ENCODE measurements around the gene SCAI. TPM values are rescaled to one million over a fixed set of nuclear protein-coding genes. Genes with fewer than 3 reads are reported as not detected.
"Not testable (repeated sequence)": the region's sequence is repeated elsewhere in the genome, so short reads cannot be mapped to it uniquely, and the experiment has no call there.

SCAI gene
- 10 to 100 TPM in 1 of 2 donors, 1 to 10 TPM in 1; 5.4 to 13.0 TPM for total RNA-seq

GRCh38 chr9:125143377-125144090 lies at the start of gene SCAI:
TSS of gene SCAI (minus strand) at chr9:125143528. CDS start at chr9:125143437, 91 bp downstream.
- Mint-ChIP-seq H3K36me3 (no peaks in the 10 kb centered on the region), H3K9me3 (no peaks in the 10 kb centered on the region), H3K4me1 (ENCODE audit: low read depth in 2 of 2) (peaks cover 24% of the 10 kb centered on the region in 2 donors), H3K27ac (peak within 1 kb of the TSS; percentile 62 to 89), H3K27me3 (no peaks in the 10 kb centered on the region), H3K4me3 (peak within 1 kb of the TSS; percentile 99)
- peak; percentile 99 for DNase-seq (ENCODE audit: low spot score)
- ATAC-seq, result peak; percentile 100

GRCh38 chr9:125190361-125190801 lies 47.1 kb upstream of the SCAI start:
- Mint-ChIP-seq H3K27ac (peak overlapping the region; percentile 90 to 97), H3K4me1 (ENCODE audit: low read depth in 2 of 2) (peaks cover 13 to 16% of the 10 kb centered on the region in 2 donors), H3K4me3 (peak overlapping the region; percentile 98), H3K36me3 (no peaks in the 10 kb centered on the region), H3K27me3 (no peaks in the 10 kb centered on the region), H3K9me3 (no peaks in the 10 kb centered on the region)
- ATAC-seq (no peak), DNase-seq (ENCODE audit: low spot score) (no peak)

- H3K9me3 Mint-ChIP-seq, result no peaks in the 10 kb centered on the region
- H3K4me1 Mint-ChIP-seq (ENCODE audit: low read depth in 2 of 2), result peaks cover 13 to 18% of the 10 kb centered on the region in 2 donors
- H3K36me3 Mint-ChIP-seq, result no peaks in the 10 kb centered on the region
- peak within 1 kb of the TSS; percentile 90 to 97 for H3K27ac Mint-ChIP-seq
- peak within 1 kb of the TSS; percentile 98 for H3K4me3 Mint-ChIP-seq
- DNase-seq (ENCODE audit: low spot score) (peak; percentile 96), ATAC-seq (peak; percentile 99)
- H3K27me3 Mint-ChIP-seq, result no peaks in the 10 kb centered on the region
Measured at GRCh38 chr9:125189361-125190289, 46.3 kb upstream of the SCAI start, which contains the start of gene PPP6C. TSS of gene PPP6C (minus strand) at chr9:125189803. CDS start at chr9:125189718, 85 bp downstream.

GRCh38 chr9:125189011-125189360 lies 45.7 kb upstream of the SCAI start:
- peaks cover 13 to 18% of the 10 kb centered on the region in 2 donors for H3K4me1 Mint-ChIP-seq (ENCODE audit: low read depth in 2 of 2)
- peak; percentile 68 for DNase-seq (ENCODE audit: low spot score)
- peak; percentile 20 to 63 for ATAC-seq
- H3K27ac Mint-ChIP-seq, result peak overlapping the region; percentile 90 to 97
- H3K4me3 Mint-ChIP-seq, result peak overlapping the region; percentile 98
- H3K27me3 Mint-ChIP-seq, result no peaks in the 10 kb centered on the region
- no peaks in the 10 kb centered on the region for H3K36me3 Mint-ChIP-seq
- H3K9me3 Mint-ChIP-seq, result no peaks in the 10 kb centered on the region

GRCh38 chr9:125183561-125183960 lies 40.2 kb upstream of the SCAI start:
- H3K4me3 Mint-ChIP-seq, result no peak overlapping the region
- DNase-seq (ENCODE audit: low spot score), result no peak
- ATAC-seq, result no peak
- H3K9me3 Mint-ChIP-seq, result no peaks in the 10 kb centered on the region
- H3K27ac Mint-ChIP-seq, result no peak overlapping the region
- no peaks in the 10 kb centered on the region for H3K27me3 Mint-ChIP-seq
- H3K36me3 Mint-ChIP-seq, result no peaks in the 10 kb centered on the region
- H3K4me1 Mint-ChIP-seq (ENCODE audit: low read depth in 2 of 2), result peaks cover 44 to 47% of the 10 kb centered on the region in 2 donors

- DNase-seq (ENCODE audit: low spot score), result no peak
- Mint-ChIP-seq H3K4me3 (no peak overlapping the region), H3K27me3 (no peaks in the 10 kb centered on the region), H3K27ac (no peak overlapping the region), H3K9me3 (no peaks in the 10 kb centered on the region), H3K4me1 (ENCODE audit: low read depth in 2 of 2) (peaks cover 46 to 49% of the 10 kb centered on the region in 2 donors), H3K36me3 (no peaks in the 10 kb centered on the region)
- ATAC-seq, result no peak
Measured at GRCh38 chr9:125183054-125183453, 39.7 kb upstream of the SCAI start.

GRCh38 chr9:125181756-125182155 lies 38.4 kb upstream of the SCAI start:
- not testable (repeated sequence) for DNase-seq (ENCODE audit: low spot score); H3K36me3 Mint-ChIP-seq; ATAC-seq; H3K4me3 Mint-ChIP-seq; H3K9me3 Mint-ChIP-seq; H3K27me3 Mint-ChIP-seq
- Mint-ChIP-seq H3K27ac (peak overlapping the region in 1 of 2 donors; percentile 5), H3K4me1 (ENCODE audit: low read depth in 2 of 2) (peaks cover 43% of the 10 kb centered on the region in 2 donors)

GRCh38 chr9:125180876-125181275 lies 37.5 kb upstream of the SCAI start:
- Mint-ChIP-seq H3K27me3 (no peaks in the 10 kb centered on the region), H3K4me1 (ENCODE audit: low read depth in 2 of 2) (peaks cover 50 to 52% of the 10 kb centered on the region in 2 donors), H3K4me3 (no peak overlapping the region), H3K36me3 (no peaks in the 10 kb centered on the region), H3K9me3 (no peaks in the 10 kb centered on the region), H3K27ac (no peak overlapping the region)
- ATAC-seq (no peak), DNase-seq (ENCODE audit: low spot score) (no peak)

GRCh38 chr9:125179776-125180175 lies 36.4 kb upstream of the SCAI start:
- H3K4me3 Mint-ChIP-seq; H3K36me3 Mint-ChIP-seq; DNase-seq (ENCODE audit: low spot score); ATAC-seq; H3K27me3 Mint-ChIP-seq; H3K9me3 Mint-ChIP-seq: not testable (repeated sequence)
- Mint-ChIP-seq H3K27ac (peak overlapping the region in 1 of 2 donors; percentile 64), H3K4me1 (ENCODE audit: low read depth in 2 of 2) (peaks cover 50 to 55% of the 10 kb centered on the region in 2 donors)

- no peak overlapping the region for H3K4me3 Mint-ChIP-seq
- no peak overlapping the region for H3K27ac Mint-ChIP-seq
- no peak for ATAC-seq
- no peaks in the 10 kb centered on the region for H3K9me3 Mint-ChIP-seq
- no peaks in the 10 kb centered on the region for H3K36me3 Mint-ChIP-seq
- DNase-seq (ENCODE audit: low spot score), result no peak
- peaks cover 49 to 50% of the 10 kb centered on the region in 2 donors for H3K4me1 Mint-ChIP-seq (ENCODE audit: low read depth in 2 of 2)
- no peaks in the 10 kb centered on the region for H3K27me3 Mint-ChIP-seq
Measured at GRCh38 chr9:125177888-125178287, 34.6 kb upstream of the SCAI start.

- peak overlapping the region in 1 of 2 donors; percentile 11 for H3K27ac Mint-ChIP-seq
- H3K27me3 Mint-ChIP-seq, result no peaks in the 10 kb centered on the region
- no peak for ATAC-seq
- no peak overlapping the region for H3K4me3 Mint-ChIP-seq
- no peaks in the 10 kb centered on the region for H3K36me3 Mint-ChIP-seq
- DNase-seq (ENCODE audit: low spot score), result no peak
- H3K4me1 Mint-ChIP-seq (ENCODE audit: low read depth in 2 of 2), result peaks cover 44 to 46% of the 10 kb centered on the region in 2 donors
- no peaks in the 10 kb centered on the region for H3K9me3 Mint-ChIP-seq
Measured at GRCh38 chr9:125176636-125177035, 33.3 kb upstream of the SCAI start.

- ATAC-seq (no peak), DNase-seq (ENCODE audit: low spot score) (no peak)
- peaks cover 4% of the 10 kb centered on the region for H3K36me3 Mint-ChIP-seq
- H3K4me1 Mint-ChIP-seq (ENCODE audit: low read depth in 2 of 2), result peaks cover 30 to 33% of the 10 kb centered on the region in 2 donors
- no peaks in the 10 kb centered on the region for H3K27me3 Mint-ChIP-seq
- no peaks in the 10 kb centered on the region for H3K9me3 Mint-ChIP-seq
- no peak overlapping the region for H3K4me3 Mint-ChIP-seq
- H3K27ac Mint-ChIP-seq, result no peak overlapping the region
Measured at GRCh38 chr9:125172031-125172755, 28.9 kb upstream of the SCAI start.

- Mint-ChIP-seq H3K27me3 (no peaks in the 10 kb centered on the region), H3K36me3 (peaks cover 4% of the 10 kb centered on the region), H3K9me3 (no peaks in the 10 kb centered on the region), H3K4me1 (ENCODE audit: low read depth in 2 of 2) (peaks cover 19% of the 10 kb centered on the region in 2 donors), H3K27ac (no peak overlapping the region), H3K4me3 (no peak overlapping the region)
- no peak for ATAC-seq
- DNase-seq (ENCODE audit: low spot score), result no peak
Measured at GRCh38 chr9:125169895-125170294, 26.6 kb upstream of the SCAI start.
